ENCODE measurements around the gene LAX1.

GRCh38 chr1:203717120-203717519 is 47.9 kb upstream of the LAX1 start:
- TF ChIP-seq POLR2A (IDR thresholded peaks at IDR 0.05; ENCODE audit: low read length): no peak
- no peak for TF ChIP-seq GATA1 (IDR thresholded peaks at IDR 0.05; ENCODE audit: low read depth, low read length)

Measured in erythroblast (primary cell).